HCT116 (cell line): ENCODE measurements around the gene MATR3. TPM values are rescaled to one million over a fixed set of nuclear protein-coding genes. Genes with fewer than 3 reads are reported as not detected.

ENCODE experiments used
- ATAC-seq: fragments of 200-7000 bp; cut with Tn5 transposase; 2 replicates; pipeline ENCODE4 v1.9.1; 2020; ENCODE audit warnings: mild to moderate bottlenecking, moderate library complexity
- BruUV-seq: library from RNA; stranded (reverse); fragments of 400-500 nt; replicated peaks from 2 replicates; lab custom pipeline; 2021; lab: Mats Ljungman, UMichigan
- CTCF ChIA-PET: fragments of 300-600 bp; sonication (Branson Sonifier 250); formaldehyde crosslinking; loops from one replicate; lab custom pipeline; 2021; ENCODE audit warnings: antibody characterized with exemption; lab: Charles Lee
- POLR2A ChIA-PET: fragments of 300-600, 350-600 bp; sonication (Branson Sonifier 250); formaldehyde crosslinking; loops from one replicate; lab custom pipeline; 2021; ENCODE audit warnings: antibody characterized with exemption; lab: Charles Lee
- RAD21 ChIA-PET, 2 experiments: fragments of 300-600 bp; sonication (Branson Sonifier 250); formaldehyde crosslinking; loops; one replicate each; lab custom pipeline; 2023; ENCODE audit warnings: low total read pairs in 2 of 2; ENCODE audit not compliant: uncharacterized antibody in 2 of 2, unreplicated experiment in 2 of 2, low non-redundant PET in 1 of 2; lab: Charles Lee
- DNase-seq: peaks from one replicate; pipeline ENCODE4 v3.0.0-alpha.2; 2010; ENCODE audit warnings: low read depth, low spot score
- H2AFZ ChIP-seq: fragments of 200-600 bp; shearing (Covaris generic), sonication (generic); 2 replicates; pipeline ENCODE4 v1.6.1; 2017; ENCODE audit warnings: low read depth, mixed run types, mixed read lengths, antibody characterized with exemption, low read length; ENCODE audit not compliant: poor library complexity, severe bottlenecking
- H3K27ac ChIP-seq: 2 replicates; pipeline ENCODE4 v1.5.1; 2012; ENCODE audit warnings: low read depth, low read length
- H3K27me3 ChIP-seq: fragments of 200-600 bp; sonication (generic); 2 replicates; pipeline ENCODE4 v1.6.1; 2016; ENCODE audit warnings: mixed run types, low read length, mixed read lengths; ENCODE audit not compliant: insufficient read depth
- H3K36me3 ChIP-seq, 2 experiments: fragments of 200-500 bp in 1 of 2; fragments of 200-600 bp in 1 of 2; sonication (Bioruptor generic) in 1 of 2; sonication (generic) in 1 of 2; 2 replicates each; pipeline versions ENCODE4 v1.5.1 to v1.6.1; 2014 to 2016; ENCODE audit warnings: low read length in 2 of 2, inconsistent platforms in 1 of 2, mixed read lengths in 1 of 2, mixed run types in 1 of 2; ENCODE audit not compliant: insufficient read depth in 2 of 2, control insufficient read depth in 1 of 2
- H3K4me1 ChIP-seq, 2 experiments: fragments of 200-600 bp in 1 of 2; sonication (generic) in 1 of 2; 2 replicates each; pipeline versions ENCODE4 v1.5.1 to v1.6.1; 2012 to 2017; ENCODE audit warnings: low read length in 2 of 2, inconsistent platforms in 1 of 2, mild to moderate bottlenecking in 1 of 2, mixed read lengths in 1 of 2, mixed run types in 1 of 2, moderate library complexity in 1 of 2; ENCODE audit not compliant: insufficient read depth in 2 of 2, control insufficient read depth in 1 of 2
- H3K4me2 ChIP-seq: fragments of 200-600 bp; sonication (generic); 2 replicates; pipeline ENCODE4 v1.6.1; 2017; ENCODE audit warnings: mixed run types, low read length, mixed read lengths
- H3K4me3 ChIP-seq, 2 experiments: fragments of 200-600 bp in 1 of 2; sonication (generic) in 1 of 2; replicated peaks in 1 of 2; 2 replicates each; pipeline ENCODE4 v1.5.1; 2011 to 2016; ENCODE audit warnings: low read length in 2 of 2, control low read depth in 1 of 2, low read depth in 1 of 2, mild to moderate bottlenecking in 1 of 2, mixed read lengths in 1 of 2, mixed run types in 1 of 2
- H3K79me2 ChIP-seq: fragments of 200-600 bp; sonication (generic); 2 replicates; pipeline ENCODE4 v1.6.1; 2017; ENCODE audit warnings: mild to moderate bottlenecking, mixed run types, low read length, moderate library complexity, mixed read lengths; ENCODE audit not compliant: insufficient read depth
- H3K9ac ChIP-seq: fragments of 200-600 bp; sonication (generic); 2 replicates; pipeline ENCODE4 v1.6.1; 2016; ENCODE audit warnings: low read length, mixed read lengths
- H3K9me2 ChIP-seq: fragments of 200-600 bp; sonication (generic), shearing (Covaris generic); 2 replicates; pipeline ENCODE4 v1.6.1; 2017; ENCODE audit warnings: mixed run types, mild to moderate bottlenecking, moderate library complexity; ENCODE audit not compliant: insufficient read depth
- H3K9me3 ChIP-seq, 2 experiments: fragments of 200-500 bp in 1 of 2; fragments of 200-600 bp in 1 of 2; sonication (Bioruptor generic) in 1 of 2; sonication (generic) in 1 of 2; 2 replicates each; pipeline ENCODE4 v1.6.1; 2014 to 2017; ENCODE audit warnings: low read length in 2 of 2, mixed read lengths in 2 of 2, inconsistent platforms in 1 of 2, low read depth in 1 of 2, mild to moderate bottlenecking in 1 of 2, mixed run types in 1 of 2, moderate library complexity in 1 of 2; ENCODE audit not compliant: control insufficient read depth in 1 of 2, insufficient read depth in 1 of 2
- H4K20me1 ChIP-seq: fragments of 200-600 bp; sonication (generic), shearing (Covaris generic); 2 replicates; pipeline ENCODE4 v1.6.1; 2017; ENCODE audit warnings: mixed run types, mild to moderate bottlenecking, moderate library complexity; ENCODE audit not compliant: insufficient read depth
- CBX3 ChIP-seq: IDR thresholded peaks from 2 replicates; pipeline ENCODE4 v1.6.1; 2012; ENCODE audit warnings: low read depth
- CEBPB ChIP-seq: IDR thresholded peaks from 2 replicates; pipeline ENCODE4 v1.6.1; 2012; ENCODE audit warnings: low read depth
- EGR1 ChIP-seq: IDR thresholded peaks from 2 replicates; pipeline ENCODE4 v1.6.1; 2012; ENCODE audit warnings: low read depth
- ELF1 ChIP-seq: IDR thresholded peaks from 2 replicates; pipeline ENCODE4 v1.6.1; 2012; ENCODE audit warnings: low read depth, borderline replicate concordance
- EZH2 ChIP-seq: fragments of 200-600 bp; sonication (generic); IDR thresholded peaks from 2 replicates; pipeline ENCODE4 v1.6.1; 2017; ENCODE audit warnings: antibody characterized with exemption, mixed run types
- FOSL1 ChIP-seq: IDR thresholded peaks from 2 replicates; pipeline ENCODE4 v1.6.1; 2012; ENCODE audit warnings: low read depth
- JUND ChIP-seq: IDR thresholded peaks from 2 replicates; pipeline ENCODE4 v1.6.1; 2012
- POLR2AphosphoS5 ChIP-seq: IDR thresholded peaks from 2 replicates; pipeline ENCODE4 v1.6.1; 2011; ENCODE audit warnings: mild to moderate bottlenecking, low read depth, low read length, moderate library complexity
- SIN3A ChIP-seq: IDR thresholded peaks from 2 replicates; pipeline ENCODE4 v1.6.1; 2012; ENCODE audit warnings: low read depth
- SP1 ChIP-seq: IDR thresholded peaks from 2 replicates; pipeline ENCODE4 v1.6.1; 2012; ENCODE audit warnings: low read depth
- TCF7L2 ChIP-seq: IDR thresholded peaks from 2 replicates; pipeline ENCODE4 v1.7.0; 2011; ENCODE audit warnings: borderline replicate concordance, inconsistent platforms; ENCODE audit not compliant: insufficient read depth, insufficient read length; ENCODE audit errors: extremely low read depth
- YY1 ChIP-seq: IDR thresholded peaks from 2 replicates; pipeline ENCODE4 v1.6.1; 2011; ENCODE audit warnings: low read length, low read depth, moderate library complexity, mild to moderate bottlenecking; ENCODE audit not compliant: insufficient replicate concordance; ENCODE audit errors: extremely low read depth
- ZFX ChIP-seq: fragments of 450-650 bp; IDR thresholded peaks from 2 replicates; pipeline ENCODE4 v1.6.1; 2017
- ZNF274 ChIP-seq: fragments of 200-500 bp; sonication (Bioruptor generic); IDR thresholded peaks from 2 replicates; pipeline ENCODE4 v1.6.1; 2014; ENCODE audit warnings: mild to moderate bottlenecking, low read depth, low read length, inconsistent platforms
- intact Hi-C: fragments of 100-400 bp; cut with micrococcal nuclease; formaldehyde crosslinking; loops from 2 replicates; pipeline ENCODE4 v1.10.0; 2022
- total RNA-seq: library from RNA; stranded (reverse); gene quantifications from one replicate; pipeline ENCODE4 v1.2.1, GENCODE V29; 2021; ENCODE audit not compliant: unreplicated experiment
- TF ChIP-seq, protein P1 (sequence below): IDR thresholded peaks from 2 replicates; pipeline ENCODE4 v1.6.1; 2012
- TF ChIP-seq, protein P2 (sequence below): IDR thresholded peaks from 2 replicates; pipeline ENCODE4 v1.6.1; 2012

MATR3 gene
- total RNA-seq, 1 experiment from 2014 or later = 123 TPM

DNA sequence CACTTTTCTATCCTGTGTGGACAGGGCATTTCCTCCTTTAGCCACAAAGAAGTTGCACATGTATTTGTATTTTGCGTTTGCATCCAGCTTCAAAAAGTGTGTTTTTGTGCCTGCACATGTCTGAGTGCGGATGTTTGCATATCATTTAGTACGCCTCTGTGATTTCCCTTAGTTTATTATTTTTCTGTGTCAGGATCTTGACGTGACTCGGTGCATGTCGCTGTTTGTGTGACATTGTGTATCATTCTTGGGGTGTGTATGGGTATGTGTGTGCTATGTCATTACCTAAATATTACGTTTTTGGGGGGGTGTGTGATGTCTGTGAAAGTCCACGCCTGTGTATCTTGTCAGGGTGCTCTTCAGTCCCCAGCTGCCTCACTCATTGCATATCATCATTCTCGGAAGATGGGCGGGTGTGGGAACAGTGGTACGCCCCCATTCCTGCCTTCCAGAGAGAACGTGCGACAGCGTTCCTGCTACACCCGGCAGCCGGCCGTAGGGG, 47.7 kb downstream of the MATR3 start:
- POLR2A ChIA-PET = interaction anchor here (1.1 to 2.8 kb wide), 4 partner anchors 30 to 68 kb away, joined by 3 to 14 read pairs (median 3); partner anchors contain the start of gene MATR3
- H3K79me2 ChIP-seq = peaks cover 44% of the 10 kb centered on the region

DNA sequence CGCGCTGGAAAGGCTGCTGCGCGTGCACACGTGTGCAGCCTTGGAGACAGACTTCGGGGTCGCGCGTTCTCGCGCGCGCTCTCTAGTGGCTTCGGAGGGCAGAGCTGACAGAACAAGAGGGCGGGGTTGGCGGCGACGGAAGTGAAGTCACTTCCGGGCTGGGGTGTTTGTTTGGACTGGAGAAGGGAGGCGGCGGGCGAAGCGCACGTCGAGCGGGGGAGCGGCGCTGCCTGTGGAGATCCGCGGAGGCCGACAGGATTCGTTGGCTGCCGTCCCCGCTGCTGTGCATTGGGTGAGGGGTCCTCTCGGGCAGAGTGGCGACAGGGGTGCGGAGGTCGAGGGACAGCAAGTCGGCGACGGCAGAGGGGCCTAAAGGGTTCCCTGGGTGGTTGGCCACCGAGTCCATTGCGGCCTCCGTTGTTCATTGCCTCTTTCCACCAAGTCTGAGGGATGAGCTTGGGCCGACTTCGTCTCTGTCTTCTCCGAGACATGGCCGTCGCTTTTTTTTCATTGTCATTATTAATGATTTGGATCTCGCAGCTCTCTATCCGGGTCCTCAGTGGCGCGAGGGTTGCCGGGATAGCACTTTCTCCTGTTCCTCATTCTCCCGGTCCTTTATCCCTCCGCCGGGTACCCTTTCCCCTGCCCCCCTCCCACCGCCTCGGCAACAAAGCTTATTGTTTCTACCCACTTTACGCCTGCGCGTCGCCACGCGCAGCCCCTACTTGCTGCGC, 48.3 kb downstream of the MATR3 start, which contains the start of gene PAIP2:
PAIP2 (plus strand) TSS at position 166 of the 734 bp plus-strand sequence. CDS start 21,931 bp downstream, outside the sequence.
- ChIA-PET POLR2A (interaction anchor here (0.6 to 2.8 kb wide), 8 partner anchors 12 to 553 kb away, joined by 3 to 14 read pairs (median 3); partner anchors contain the start of gene MATR3), RAD21 (interaction anchor here in 1 of 2 experiments (0.6 to 1.0 kb wide), 3 partner anchors 39 to 73 kb away, joined by 5 to 6 read pairs (median 5); no protein-coding TSS in a partner anchor), CTCF (interaction anchor here (0.6 to 1.9 kb wide), 8 partner anchors 22 to 553 kb away, joined by 3 to 6 read pairs (median 4); partner anchors contain the start of genes MATR3 and SPATA24)
- H3K9me2 ChIP-seq = no peaks in the 10 kb centered on the region
- intact Hi-C loops = loop anchor here (1.0 kb wide), 2 partner anchors 48 to 50 kb away; no protein-coding TSS in a partner anchor
- peak within 1 kb of the TSS; percentile 96 for H3K27ac ChIP-seq
- peak within 1 kb of the TSS; percentile 95 for H3K9ac ChIP-seq
- H3K4me1 ChIP-seq = peaks cover 4 to 16% of the 10 kb centered on the region in 2 experiments; a peak in 3 of 4 replicates
- peak within 1 kb of the TSS; percentile 27 for H2AFZ ChIP-seq
- BruUV-seq = TSS peak; percentile 80
- H3K4me2 ChIP-seq = peak within 1 kb of the TSS; percentile 93
- H3K9me3 ChIP-seq = no peaks in the 10 kb centered on the region
- H4K20me1 ChIP-seq = peaks cover 6% of the 10 kb centered on the region; the same call in 1 of the 2 replicates
- H3K4me3 ChIP-seq = peak within 1 kb of the TSS; percentile 83 to 88
- peak; percentile 91 for ATAC-seq
- peaks cover 51% of the 10 kb centered on the region for H3K79me2 ChIP-seq
- no peaks in the 10 kb centered on the region for H3K27me3 ChIP-seq
- 0 out of 4 replicates have a peak, but pooled peaks cover 4% of the 10 kb centered on the region in 2 experiments for H3K36me3 ChIP-seq
- DNase-seq = peak; percentile 96
- TF ChIP-seq POLR2AphosphoS5 (peak; percentile 96), JUND (peak; percentile 43; the same call in 1 of the 2 replicates), YY1 (peak; percentile 30), SP1 (peak; percentile 69), TCF7L2 (peak; percentile 52), ELF1 (peak; percentile 62), CEBPB (no peak), SIN3A (peak; percentile 95), CBX3 (peak; percentile 78; the same call in 1 of the 2 replicates), ZNF274 (no peak), EGR1 (0 out of 2 replicates have a peak, but pooled peaks have one; percentile 53), ZFX (peak; percentile 67; the same call in 1 of the 2 replicates), EZH2 (no peak), FOSL1 (no peak)
- TF ChIP-seq, protein P1, sequence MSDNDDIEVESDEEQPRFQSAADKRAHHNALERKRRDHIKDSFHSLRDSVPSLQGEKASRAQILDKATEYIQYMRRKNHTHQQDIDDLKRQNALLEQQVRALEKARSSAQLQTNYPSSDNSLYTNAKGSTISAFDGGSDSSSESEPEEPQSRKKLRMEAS = peak; percentile 95
- TF ChIP-seq, protein P2, sequence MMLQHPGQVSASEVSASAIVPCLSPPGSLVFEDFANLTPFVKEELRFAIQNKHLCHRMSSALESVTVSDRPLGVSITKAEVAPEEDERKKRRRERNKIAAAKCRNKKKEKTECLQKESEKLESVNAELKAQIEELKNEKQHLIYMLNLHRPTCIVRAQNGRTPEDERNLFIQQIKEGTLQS = no peak; the same call in 1 of the 2 replicates

More for the DNA sequence above, 47.7 kb downstream of the MATR3 start:
- BruUV-seq = no TSS peak
- 0 out of 4 replicates have a peak, but pooled peaks cover 4% of the 10 kb centered on the region in 2 experiments for H3K36me3 ChIP-seq
- ChIA-PET RAD21 (no interaction called here), CTCF (interaction anchor here (1.9 kb wide), 1 partner anchor 22 kb away, joined by 6 read pairs; no protein-coding TSS in a partner anchor)
- H3K27ac ChIP-seq = no peak overlapping the region; the same call in 1 of the 2 replicates
- intact Hi-C loops = loop anchor here (1.0 kb wide), 1 partner anchor 47 kb away; no protein-coding TSS in a partner anchor
- H3K9me2 ChIP-seq = no peaks in the 10 kb centered on the region
- peaks cover 6% of the 10 kb centered on the region; the same call in 1 of the 2 replicates for H4K20me1 ChIP-seq
- peak overlapping the region; percentile 27 for H2AFZ ChIP-seq
- TF ChIP-seq CBX3 = no peak
- no peak for TF ChIP-seq ELF1
- no peak for DNase-seq
- H3K27me3 ChIP-seq = no peaks in the 10 kb centered on the region
- peak overlapping the region; percentile 83 to 88 for H3K4me3 ChIP-seq
- peaks cover 4 to 16% of the 10 kb centered on the region in 2 experiments; a peak in 3 of 4 replicates for H3K4me1 ChIP-seq
- no peak for ATAC-seq
- H3K9me3 ChIP-seq = no peaks in the 10 kb centered on the region
- H3K4me2 ChIP-seq = peak overlapping the region; percentile 93
- H3K9ac ChIP-seq = peak overlapping the region; percentile 95
